ENCODE results near the gene FAM222A. TPM values are rescaled to one million over a fixed set of nuclear protein-coding genes. Genes with fewer than 3 reads are reported as not detected.

FAM222A gene
- total RNA-seq, 1 donor from 2014 or later, result 0.99 TPM

- no peak for DNase-seq (ENCODE audit: extremely low read depth, low read depth, low spot score)
Observed at GRCh38 chr12:109793411-109793810, 79.8 kb downstream of the FAM222A start.

GRCh38 chr12:109793826-109794501, 80.3 kb downstream of the FAM222A start:
- DNase-seq (ENCODE audit: extremely low read depth, low read depth, low spot score), result no peak

GRCh38 chr12:109795023-109795422, 81.4 kb downstream of the FAM222A start:
- DNase-seq (ENCODE audit: extremely low read depth, low read depth, low spot score), result no peak

- DNase-seq (ENCODE audit: extremely low read depth, low read depth, low spot score), result no peak
Observed at GRCh38 chr12:109796057-109796456, 82.4 kb downstream of the FAM222A start.

GRCh38 chr12:109797905-109798669, 84.5 kb downstream of the FAM222A start:
- DNase-seq (ENCODE audit: extremely low read depth, low read depth, low spot score), result no peak

- no peak for DNase-seq (ENCODE audit: extremely low read depth, low read depth, low spot score)
Observed at GRCh38 chr12:109798691-109799090, 85.1 kb downstream of the FAM222A start.

GRCh38 chr12:109800536-109800935, 86.9 kb downstream of the FAM222A start:
- DNase-seq (ENCODE audit: extremely low read depth, low read depth, low spot score), result no peak

GRCh38 chr12:109802828-109803227, 89.2 kb downstream of the FAM222A start:
- DNase-seq (ENCODE audit: extremely low read depth, low read depth, low spot score), result no peak

- no peak for DNase-seq (ENCODE audit: extremely low read depth, low read depth, low spot score)
Observed at GRCh38 chr12:109803678-109804077, 90.1 kb downstream of the FAM222A start.

GRCh38 chr12:109804820-109805761, 91.5 kb downstream of the FAM222A start:
- DNase-seq (ENCODE audit: extremely low read depth, low read depth, low spot score), result peak; percentile 5

GRCh38 chr12:109807954-109808643, 94.5 kb downstream of the FAM222A start:
- no peak for DNase-seq (ENCODE audit: extremely low read depth, low read depth, low spot score)

- no peak for DNase-seq (ENCODE audit: extremely low read depth, low read depth, low spot score)
Observed at GRCh38 chr12:109808876-109809646, 95.4 kb downstream of the FAM222A start.

GRCh38 chr12:109810954-109811623, 97.5 kb downstream of the FAM222A start:
- no peak for DNase-seq (ENCODE audit: extremely low read depth, low read depth, low spot score)

- DNase-seq (ENCODE audit: extremely low read depth, low read depth, low spot score), result no peak
Observed at GRCh38 chr12:109811624-109811995, 98.0 kb downstream of the FAM222A start.

GRCh38 chr12:109813810-109814416, 100.3 kb downstream of the FAM222A start:
- DNase-seq (ENCODE audit: extremely low read depth, low read depth, low spot score), result no peak

GRCh38 chr12:109814600-109815150, 101.0 kb downstream of the FAM222A start:
- no peak for DNase-seq (ENCODE audit: extremely low read depth, low read depth, low spot score)

- DNase-seq (ENCODE audit: extremely low read depth, low read depth, low spot score), result no peak
Observed at GRCh38 chr12:109815225-109815624, 101.6 kb downstream of the FAM222A start.

- no peak for DNase-seq (ENCODE audit: extremely low read depth, low read depth, low spot score)
Observed at GRCh38 chr12:109815757-109816617, 102.4 kb downstream of the FAM222A start.

All from glomerular endothelial cell (primary cell).